Activated T-helper 17 cell treated with anti-CD3 and anti-CD28 coated beads, Interleukin-2, amount 50 U/mL, for 72 hours (primary cell): Measurements from ENCODE around the gene TMEM72. TPM values are rescaled to one million over a fixed set of nuclear protein-coding genes. Genes with fewer than 3 reads are reported as not detected.

ENCODE experiments used
- ATAC-seq: fragments of 150-1000 bp; cut with Tn5 transposase; replicated peaks from 2 replicates; pipeline ENCODE4 v1.10.0; 2021; ENCODE audit warnings: mild to moderate bottlenecking, moderate library complexity
- H3K27ac Mint-ChIP-seq: one replicate; pipeline ENCODE4 v1.8.0; 2022; ENCODE audit warnings: mixed read lengths
- H3K27me3 Mint-ChIP-seq: one replicate; pipeline ENCODE4 v1.8.0; 2022; ENCODE audit warnings: mixed read lengths
- H3K36me3 Mint-ChIP-seq: one replicate; pipeline ENCODE4 v1.8.0; 2022; ENCODE audit warnings: low read depth, mild to moderate bottlenecking, mixed read lengths
- H3K4me1 Mint-ChIP-seq: one replicate; pipeline ENCODE4 v1.8.0; 2022; ENCODE audit warnings: mixed read lengths
- H3K4me3 Mint-ChIP-seq: one replicate; pipeline ENCODE4 v1.8.0; 2022; ENCODE audit warnings: mild to moderate bottlenecking, mixed read lengths
- H3K9me3 Mint-ChIP-seq: one replicate; pipeline ENCODE4 v1.8.0; 2022; ENCODE audit warnings: mixed read lengths
- total RNA-seq, 2 donors: library from RNA; stranded (reverse); gene quantifications; one replicate each; pipeline ENCODE4 v1.2.3, GENCODE V29; 2022

Gene TMEM72
- total RNA-seq, 2 donors from 2014 or later, result not detected

GRCh38 chr10:44880090-44880715, 30.9 kb upstream of the TMEM72 start:
- ATAC-seq, result no peak
- Mint-ChIP-seq H3K4me3 (peak overlapping the region; percentile 58), H3K27me3 (peaks cover 18% of the 10 kb centered on the region), H3K36me3 (no peaks in the 10 kb centered on the region), H3K4me1 (no peaks in the 10 kb centered on the region), H3K9me3 (no peaks in the 10 kb centered on the region), H3K27ac (no peak overlapping the region)

GRCh38 chr10:44881649-44882048, 29.5 kb upstream of the TMEM72 start:
- Mint-ChIP-seq H3K27me3 (peaks cover 18% of the 10 kb centered on the region), H3K4me3 (no peak overlapping the region), H3K4me1 (no peaks in the 10 kb centered on the region), H3K27ac (no peak overlapping the region), H3K36me3 (no peaks in the 10 kb centered on the region), H3K9me3 (no peaks in the 10 kb centered on the region)
- ATAC-seq, result no peak

GRCh38 chr10:44882166-44882720, 28.9 kb upstream of the TMEM72 start:
- peaks cover 18% of the 10 kb centered on the region for H3K27me3 Mint-ChIP-seq
- H3K9me3 Mint-ChIP-seq, result no peaks in the 10 kb centered on the region
- no peaks in the 10 kb centered on the region for H3K4me1 Mint-ChIP-seq
- H3K36me3 Mint-ChIP-seq, result no peaks in the 10 kb centered on the region
- no peak overlapping the region for H3K27ac Mint-ChIP-seq
- ATAC-seq, result no peak
- no peak overlapping the region for H3K4me3 Mint-ChIP-seq

GRCh38 chr10:44883593-44884331, 27.4 kb upstream of the TMEM72 start:
- Mint-ChIP-seq H3K4me3 (no peak overlapping the region), H3K4me1 (no peaks in the 10 kb centered on the region), H3K27ac (no peak overlapping the region), H3K36me3 (no peaks in the 10 kb centered on the region), H3K9me3 (no peaks in the 10 kb centered on the region), H3K27me3 (peaks cover 18% of the 10 kb centered on the region)
- no peak for ATAC-seq

- H3K4me3 Mint-ChIP-seq, result no peak overlapping the region
- no peaks in the 10 kb centered on the region for H3K36me3 Mint-ChIP-seq
- H3K27ac Mint-ChIP-seq, result no peak overlapping the region
- no peaks in the 10 kb centered on the region for H3K9me3 Mint-ChIP-seq
- no peaks in the 10 kb centered on the region for H3K4me1 Mint-ChIP-seq
- peaks cover 5% of the 10 kb centered on the region for H3K27me3 Mint-ChIP-seq
- ATAC-seq, result no peak
Measured at GRCh38 chr10:44885710-44886109, 25.4 kb upstream of the TMEM72 start.

- ATAC-seq, result no peak
- Mint-ChIP-seq H3K4me1 (no peaks in the 10 kb centered on the region), H3K36me3 (no peaks in the 10 kb centered on the region), H3K27ac (no peak overlapping the region), H3K9me3 (no peaks in the 10 kb centered on the region), H3K27me3 (peaks cover 3% of the 10 kb centered on the region), H3K4me3 (no peak overlapping the region)
Measured at GRCh38 chr10:44886966-44887365, 24.2 kb upstream of the TMEM72 start.

- Mint-ChIP-seq H3K4me1 (no peaks in the 10 kb centered on the region), H3K27me3 (no peaks in the 10 kb centered on the region), H3K4me3 (no peak overlapping the region), H3K36me3 (no peaks in the 10 kb centered on the region), H3K27ac (no peak overlapping the region), H3K9me3 (no peaks in the 10 kb centered on the region)
- no peak for ATAC-seq
Measured at GRCh38 chr10:44888886-44889285, 22.3 kb upstream of the TMEM72 start.

GRCh38 chr10:44889834-44890233, 21.3 kb upstream of the TMEM72 start:
- Mint-ChIP-seq H3K4me3 (no peak overlapping the region), H3K36me3 (no peaks in the 10 kb centered on the region), H3K27ac (no peak overlapping the region), H3K9me3 (no peaks in the 10 kb centered on the region), H3K4me1 (no peaks in the 10 kb centered on the region), H3K27me3 (no peaks in the 10 kb centered on the region)
- no peak for ATAC-seq

- Mint-ChIP-seq H3K4me1 (no peaks in the 10 kb centered on the region), H3K27me3 (no peaks in the 10 kb centered on the region), H3K36me3 (no peaks in the 10 kb centered on the region), H3K9me3 (no peaks in the 10 kb centered on the region), H3K27ac (no peak overlapping the region), H3K4me3 (no peak overlapping the region)
- ATAC-seq, result no peak
Measured at GRCh38 chr10:44890696-44891563, 20.2 kb upstream of the TMEM72 start.

GRCh38 chr10:44891721-44892120, 19.4 kb upstream of the TMEM72 start:
- ATAC-seq, result no peak
- no peaks in the 10 kb centered on the region for H3K4me1 Mint-ChIP-seq
- H3K27me3 Mint-ChIP-seq, result no peaks in the 10 kb centered on the region
- H3K4me3 Mint-ChIP-seq, result no peak overlapping the region
- no peak overlapping the region for H3K27ac Mint-ChIP-seq
- no peaks in the 10 kb centered on the region for H3K9me3 Mint-ChIP-seq
- no peaks in the 10 kb centered on the region for H3K36me3 Mint-ChIP-seq

- H3K27ac Mint-ChIP-seq, result no peak overlapping the region
Measured at GRCh38 chr10:44893604-44894468, 17.3 kb upstream of the TMEM72 start.

GRCh38 chr10:44894691-44895090, 16.4 kb upstream of the TMEM72 start:
- H3K4me1 Mint-ChIP-seq, result no peaks in the 10 kb centered on the region
- no peaks in the 10 kb centered on the region for H3K36me3 Mint-ChIP-seq
- H3K4me3 Mint-ChIP-seq, result no peak overlapping the region
- no peak for ATAC-seq
- H3K27me3 Mint-ChIP-seq, result no peaks in the 10 kb centered on the region
- no peaks in the 10 kb centered on the region for H3K9me3 Mint-ChIP-seq
- no peak overlapping the region for H3K27ac Mint-ChIP-seq

More at GRCh38 chr10:44893604-44894468, 17.3 kb upstream of the TMEM72 start:
- Mint-ChIP-seq H3K4me3 (no peak overlapping the region), H3K9me3 (no peaks in the 10 kb centered on the region), H3K36me3 (no peaks in the 10 kb centered on the region), H3K27me3 (no peaks in the 10 kb centered on the region), H3K4me1 (no peaks in the 10 kb centered on the region)
- no peak for ATAC-seq

GRCh38 chr10:44895280-44895679, 15.9 kb upstream of the TMEM72 start:
- no peaks in the 10 kb centered on the region for H3K9me3 Mint-ChIP-seq
- H3K4me1 Mint-ChIP-seq, result no peaks in the 10 kb centered on the region
- no peaks in the 10 kb centered on the region for H3K36me3 Mint-ChIP-seq
- no peak overlapping the region for H3K4me3 Mint-ChIP-seq
- no peak for ATAC-seq
- no peaks in the 10 kb centered on the region for H3K27me3 Mint-ChIP-seq
- no peak overlapping the region for H3K27ac Mint-ChIP-seq

- Mint-ChIP-seq H3K27me3 (no peaks in the 10 kb centered on the region), H3K27ac (no peak overlapping the region), H3K4me3 (no peak overlapping the region), H3K4me1 (no peaks in the 10 kb centered on the region), H3K36me3 (no peaks in the 10 kb centered on the region), H3K9me3 (no peaks in the 10 kb centered on the region)
- ATAC-seq, result peak; percentile 48
Measured at GRCh38 chr10:44897049-44897448, 14.1 kb upstream of the TMEM72 start.
